Stimulated activated CD4-positive, alpha-beta T cell treated with anti-CD3 and anti-CD28 coated beads, Interleukin-2, amount 100 ng/mL, for 24 hours (primary cell): ENCODE results near the gene ARHGAP25.
A peak's percentile ranks its signal among the peaks of the same experiment; 100 is the strongest.
"Not testable (repeated sequence)": the region's sequence is repeated elsewhere in the genome, so short reads cannot be mapped to it uniquely, and the experiment has no call there.

ENCODE experiments used
- DNase-seq, 2 donors: peaks; one replicate each; pipeline ENCODE4 v3.0.0-alpha.2; 2020

The ARHGAP25 gene

GRCh38 chr2:68802161-68802560, 67.5 kb downstream of the ARHGAP25 start:
- not testable (repeated sequence) for DNase-seq

GRCh38 chr2:68805025-68805424, 70.4 kb downstream of the ARHGAP25 start:
- DNase-seq = no peak

DNA sequence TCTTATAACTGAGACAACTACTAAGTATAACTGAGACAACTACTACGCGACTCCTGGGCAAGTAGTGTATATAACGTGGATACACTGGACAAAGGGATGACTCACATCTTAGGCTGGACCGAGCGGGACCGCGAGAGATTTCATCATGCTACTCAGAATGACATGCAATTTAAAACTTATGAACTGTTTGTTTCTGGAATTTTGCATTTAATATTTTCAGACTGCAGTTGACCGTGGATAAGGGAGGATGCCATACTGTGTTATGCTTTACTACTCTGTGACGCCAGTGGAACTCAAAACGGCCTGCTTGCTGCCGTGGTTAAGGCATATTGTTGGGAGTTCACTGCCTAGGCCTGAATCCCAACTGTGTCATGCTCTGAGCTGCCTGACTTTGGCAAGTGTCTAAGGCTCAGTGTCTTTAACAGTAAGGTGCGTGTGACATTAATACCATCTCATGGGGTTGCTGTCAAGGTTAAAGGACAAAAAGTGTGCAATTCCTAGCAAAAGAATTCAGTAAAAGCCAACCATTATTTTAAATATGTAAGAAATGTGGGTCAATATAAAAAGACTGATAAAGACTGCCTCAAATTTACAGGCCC, 72.0 kb downstream of the ARHGAP25 start:
- DNase-seq = no peak

- no peak for DNase-seq
Measured at GRCh38 chr2:68807821-68808266, 73.2 kb downstream of the ARHGAP25 start.

GRCh38 chr2:68809324-68810240, 75.0 kb downstream of the ARHGAP25 start:
- DNase-seq = no peak

DNA sequence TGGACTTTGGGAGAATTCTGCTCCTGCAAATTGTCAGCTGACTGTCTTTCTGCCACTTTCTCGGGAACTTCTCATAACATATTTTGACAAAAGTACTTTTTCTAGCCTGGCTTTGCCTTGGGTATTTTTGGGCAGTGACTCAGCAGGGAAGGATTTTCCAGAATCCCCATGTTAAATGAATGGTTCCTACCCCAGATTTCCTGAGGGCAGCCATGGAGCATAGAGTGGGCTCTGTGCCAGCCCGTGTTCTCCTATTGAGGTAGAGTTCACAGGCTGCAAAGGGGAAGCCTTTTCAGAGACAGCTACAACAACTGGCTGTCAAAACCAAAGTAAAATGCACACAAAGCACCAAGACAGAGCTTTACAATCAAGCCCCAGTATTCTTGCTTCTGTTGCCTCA, 76.8 kb downstream of the ARHGAP25 start:
- no peak for DNase-seq

DNA sequence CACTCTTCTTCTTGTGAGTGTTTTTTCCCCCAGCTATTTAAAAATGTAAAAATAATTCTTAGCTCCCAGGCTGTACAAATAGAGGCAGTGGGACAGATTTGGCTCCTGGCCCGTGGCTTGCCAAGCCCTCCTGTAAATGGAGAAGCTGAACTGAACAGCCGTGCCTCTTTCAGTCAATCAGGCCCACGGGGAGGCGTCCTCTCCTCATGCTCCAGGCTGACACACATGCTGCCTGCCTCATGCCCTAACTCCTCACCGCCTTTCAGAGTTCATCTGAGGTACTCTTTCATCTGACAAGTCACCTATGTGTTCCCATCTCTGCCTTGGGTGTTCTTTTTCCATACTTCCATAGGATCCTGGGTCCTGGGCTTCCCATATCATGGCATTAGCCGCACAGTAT, 77.6 kb downstream of the ARHGAP25 start:
- no peak for DNase-seq

- DNase-seq = no peak
Measured at GRCh38 chr2:68813596-68813995, 79.0 kb downstream of the ARHGAP25 start.

- DNase-seq = no peak
Measured at GRCh38 chr2:68817306-68817705, 82.7 kb downstream of the ARHGAP25 start.

- DNase-seq = no peak
Measured at GRCh38 chr2:68819556-68819955, 84.9 kb downstream of the ARHGAP25 start.

GRCh38 chr2:68822207-68822872, 87.7 kb downstream of the ARHGAP25 start:
- peak in 1 of 2 donors; percentile 3 for DNase-seq

DNA sequence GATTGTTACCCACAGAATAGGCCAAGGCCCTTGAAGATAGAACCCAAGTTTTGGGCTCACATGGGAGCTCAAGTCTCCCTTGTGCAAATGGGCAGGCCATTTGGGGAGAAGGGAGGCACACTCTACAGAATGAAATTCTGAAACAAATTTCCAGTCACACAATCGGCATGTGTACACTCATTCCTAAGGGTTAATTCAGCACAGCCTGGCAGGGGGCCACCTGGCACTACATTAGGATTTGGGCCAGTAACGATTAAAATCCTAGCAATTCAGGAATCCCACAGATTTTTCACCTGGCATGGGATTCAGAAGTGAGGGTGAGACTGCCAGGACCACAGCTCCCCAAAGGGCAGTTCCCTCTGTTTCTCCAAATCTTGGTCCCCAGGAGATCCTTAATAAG, 90.2 kb downstream of the ARHGAP25 start:
- DNase-seq = no peak

- DNase-seq = no peak
Measured at GRCh38 chr2:68825866-68826265, 91.3 kb downstream of the ARHGAP25 start.

GRCh38 chr2:68827666-68828065, 93.1 kb downstream of the ARHGAP25 start:
- no peak for DNase-seq

DNA sequence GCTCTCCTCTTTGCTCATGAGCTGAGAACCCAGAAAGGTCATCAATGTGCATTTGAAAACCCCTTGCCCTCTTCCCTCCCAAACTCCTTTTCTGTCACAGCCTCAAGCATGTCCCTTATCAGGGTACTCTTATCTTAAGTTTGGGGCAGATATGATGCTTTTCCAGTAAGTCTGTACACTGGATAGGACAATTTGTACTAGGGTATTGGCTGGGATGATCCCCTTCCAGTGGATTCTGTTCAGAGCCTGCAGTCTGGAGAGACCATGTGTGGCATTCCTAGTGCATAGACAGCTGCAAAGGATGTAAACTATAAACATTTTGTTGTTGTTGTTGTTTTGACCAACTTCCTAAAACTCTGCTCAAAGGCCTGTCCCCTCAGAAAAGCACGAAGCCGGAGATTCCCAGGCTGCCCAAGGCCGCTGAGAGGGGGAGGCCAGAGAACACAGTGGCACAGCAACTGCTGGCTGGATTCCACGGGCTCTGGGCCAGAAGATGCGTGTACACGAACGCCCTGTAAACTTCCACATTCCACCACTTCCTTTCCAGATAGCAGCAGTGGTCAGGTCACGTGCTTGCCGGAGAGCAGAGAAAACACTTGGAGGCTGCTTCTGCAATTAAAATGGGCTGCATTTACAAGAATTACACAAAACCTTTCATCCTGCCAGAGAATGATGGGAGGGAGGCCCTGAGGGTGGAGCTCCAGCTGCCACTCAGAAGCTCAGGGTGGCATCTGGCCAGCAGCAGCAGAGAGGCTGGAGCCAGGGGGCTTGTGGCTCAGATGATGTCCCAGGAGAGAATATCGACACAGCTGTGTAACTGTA, 94.5 kb downstream of the ARHGAP25 start:
- DNase-seq = peak; percentile 59 to 64

DNA sequence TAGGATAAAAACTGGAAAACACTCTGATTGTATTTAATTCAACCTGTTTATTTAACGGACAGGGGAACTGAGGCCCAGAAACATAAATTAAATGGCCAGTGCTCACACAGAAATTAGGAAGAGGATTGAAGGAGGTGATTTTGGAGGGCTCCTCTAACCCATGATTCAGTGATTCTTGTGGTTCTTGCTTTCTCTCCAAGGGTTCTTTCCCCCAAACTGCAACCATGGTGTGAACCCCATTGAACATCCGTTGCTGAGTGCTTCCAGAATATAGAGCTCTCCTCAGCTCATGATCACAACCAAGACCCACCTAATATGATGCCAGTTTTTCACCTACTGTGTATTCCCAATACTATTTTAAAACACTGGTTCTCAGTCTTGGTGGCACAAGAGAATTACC, 95.1 kb downstream of the ARHGAP25 start:
- DNase-seq = no peak

DNA sequence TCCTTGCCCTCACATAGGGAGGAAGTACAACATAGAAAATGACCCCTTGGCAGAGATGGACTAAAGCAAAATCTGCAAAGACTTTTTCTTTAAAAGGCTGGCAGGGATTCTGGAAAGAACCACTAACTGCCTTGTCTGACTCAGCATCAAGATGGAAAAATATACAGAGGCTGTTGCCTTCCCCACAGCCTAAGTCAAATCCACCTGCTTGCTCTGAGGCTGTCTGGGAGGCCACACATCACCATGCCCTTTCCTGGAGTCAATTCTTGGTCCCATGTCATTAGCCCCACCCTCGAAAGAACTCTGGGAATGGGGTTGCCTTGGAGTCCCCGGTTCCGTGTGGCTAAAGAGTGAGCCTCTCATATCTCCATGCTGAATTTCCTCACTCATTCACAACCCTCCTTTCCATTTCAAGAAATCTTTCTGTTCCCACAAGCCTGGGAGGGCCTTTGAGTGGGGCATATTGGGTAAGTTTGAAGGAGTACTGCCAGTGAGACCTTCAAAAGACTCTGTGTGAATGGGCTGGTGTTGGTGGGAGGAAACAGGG, 97.1 kb downstream of the ARHGAP25 start:
- DNase-seq = no peak

GRCh38 chr2:68832233-68832869, 97.7 kb downstream of the ARHGAP25 start:
- DNase-seq = peak; percentile 50

GRCh38 chr2:68833162-68833561, 98.6 kb downstream of the ARHGAP25 start:
- no peak for DNase-seq

- no peak for DNase-seq
Measured at GRCh38 chr2:68834737-68835376, 100.2 kb downstream of the ARHGAP25 start.

GRCh38 chr2:68835621-68836020, 101.0 kb downstream of the ARHGAP25 start:
- no peak for DNase-seq
